Skin epidermis (tissue), 12 donors: ENCODE measurements around the gene LEMD3.
"Not testable (repeated sequence)": the region's sequence is repeated elsewhere in the genome, so short reads cannot be mapped to it uniquely, and the experiment has no call there.

Experiments used
- H3K27ac ChIP-seq, 21 experiments: fragments of 200-600 bp; sonication (generic) in 11 of 21; one replicate each; pipeline ENCODE4 v1.5.0; 2020; ENCODE audit warnings: mild to moderate bottlenecking in 3 of 21, inconsistent platforms in 2 of 21, moderate library complexity in 2 of 21
- H3K4me3 ChIP-seq, 7 experiments: fragments of 200-600 bp; sonication (generic) in 2 of 7; one replicate each; pipeline ENCODE4 v1.5.0; 2020; ENCODE audit warnings: inconsistent platforms in 2 of 7, mild to moderate bottlenecking in 2 of 7, moderate library complexity in 1 of 7

The LEMD3 gene

DNA sequence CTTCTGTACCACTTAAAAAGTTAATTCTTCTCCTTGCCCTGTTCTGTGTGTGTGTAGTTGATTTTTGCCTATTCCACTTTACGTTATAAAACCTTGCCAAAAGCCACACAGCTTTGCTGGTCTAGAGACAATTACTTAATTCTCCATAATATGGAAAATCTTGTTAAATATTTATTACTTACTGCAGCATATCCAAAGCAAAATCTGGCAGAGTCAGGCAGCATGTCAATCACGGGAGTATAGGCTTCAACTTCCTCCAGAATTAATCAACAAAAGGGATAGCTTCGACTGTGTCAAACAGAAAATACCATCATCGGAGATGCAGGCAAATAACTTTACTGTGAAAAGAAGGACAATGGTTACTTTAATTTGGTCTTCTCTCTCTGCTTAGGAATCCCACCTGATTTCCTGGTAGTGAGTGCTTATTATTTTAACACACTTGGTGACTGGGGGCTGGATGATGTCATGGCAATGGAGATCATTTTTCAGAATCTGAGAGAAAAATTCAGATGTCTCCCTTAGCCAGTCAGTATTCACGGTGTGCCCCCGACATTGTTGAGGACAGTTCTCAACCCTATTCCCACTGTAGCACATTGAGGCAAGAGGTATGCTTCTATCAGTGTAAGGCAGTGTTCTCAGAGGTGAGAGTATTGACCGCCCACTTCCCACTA, 105.4 kb downstream of the LEMD3 start:
- Histone ChIP-seq H3K4me3 (no peak overlapping the region), H3K27ac (no peak overlapping the region)

DNA sequence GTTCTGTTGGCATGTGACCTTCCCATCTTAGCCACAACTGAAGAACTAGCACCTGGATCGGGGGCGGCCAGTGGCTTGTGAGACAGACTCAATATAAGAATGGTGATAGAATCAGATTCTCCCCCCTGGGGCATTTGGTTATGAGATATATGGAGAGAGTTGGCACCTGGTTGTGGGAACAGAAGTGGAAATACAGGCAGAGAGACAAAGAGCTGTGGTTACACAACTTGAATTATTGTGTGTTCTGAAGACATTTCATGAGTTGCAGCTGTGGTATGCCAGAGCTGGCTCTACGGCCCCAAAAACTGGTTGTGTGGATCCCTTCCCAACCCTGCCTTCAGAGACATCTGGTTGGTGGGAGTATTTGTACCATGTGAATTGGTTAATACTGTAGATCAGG, 106.2 kb downstream of the LEMD3 start:
- Histone ChIP-seq H3K4me3 (no peak overlapping the region), H3K27ac (no peak overlapping the region)

DNA sequence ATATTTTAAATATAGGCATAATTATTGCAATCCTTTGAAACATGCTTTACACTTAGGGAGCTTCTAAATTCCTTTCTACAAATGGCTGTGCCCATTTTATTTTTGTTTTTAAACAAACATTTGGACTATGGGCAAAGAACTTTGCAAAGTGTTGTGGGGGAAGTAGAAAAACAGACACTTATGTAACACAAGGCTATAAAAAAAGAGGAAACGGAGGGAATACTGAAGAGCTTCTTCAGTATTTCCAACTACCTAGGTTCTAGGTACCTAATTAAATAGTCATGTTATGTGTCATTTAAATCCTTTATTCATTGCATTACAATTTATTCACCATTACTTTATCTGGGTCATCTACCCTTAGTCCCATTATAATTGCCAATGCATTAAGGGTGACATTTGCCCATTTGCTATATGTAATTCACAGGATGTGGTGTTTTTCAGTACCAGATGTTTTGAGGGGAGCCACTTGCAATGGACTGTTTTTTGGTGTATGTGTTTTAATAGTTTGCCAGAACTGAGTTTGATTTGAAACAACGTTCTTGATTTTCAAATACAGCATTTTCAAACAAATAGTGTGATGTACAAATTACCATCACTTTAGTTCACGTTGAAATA, 107.6 kb downstream of the LEMD3 start:
- Histone ChIP-seq H3K4me3 (no peak overlapping the region), H3K27ac (no peak overlapping the region)

- H3K4me3 ChIP-seq = peak overlapping the region; percentile 51 to 74 (median 67)
- H3K27ac ChIP-seq = peak overlapping the region in 16 of 21 experiments; percentile 53 to 95 (median 76)
These were observed 108.7 kb downstream of the LEMD3 start for GRCh38 chr12:65277994-65278575.

GRCh38 chr12:65278576-65279368, 109.4 kb downstream of the LEMD3 start, which contains the start of gene MSRB3:
Gene MSRB3 (plus strand): TSS chr12:65278683. CDS start chr12:65308580, 29,897 bp downstream.
- H3K27ac ChIP-seq = peak within 1 kb of the TSS; percentile 53 to 95 (median 72)
- H3K4me3 ChIP-seq = peak within 1 kb of the TSS; percentile 51 to 74 (median 67)

DNA sequence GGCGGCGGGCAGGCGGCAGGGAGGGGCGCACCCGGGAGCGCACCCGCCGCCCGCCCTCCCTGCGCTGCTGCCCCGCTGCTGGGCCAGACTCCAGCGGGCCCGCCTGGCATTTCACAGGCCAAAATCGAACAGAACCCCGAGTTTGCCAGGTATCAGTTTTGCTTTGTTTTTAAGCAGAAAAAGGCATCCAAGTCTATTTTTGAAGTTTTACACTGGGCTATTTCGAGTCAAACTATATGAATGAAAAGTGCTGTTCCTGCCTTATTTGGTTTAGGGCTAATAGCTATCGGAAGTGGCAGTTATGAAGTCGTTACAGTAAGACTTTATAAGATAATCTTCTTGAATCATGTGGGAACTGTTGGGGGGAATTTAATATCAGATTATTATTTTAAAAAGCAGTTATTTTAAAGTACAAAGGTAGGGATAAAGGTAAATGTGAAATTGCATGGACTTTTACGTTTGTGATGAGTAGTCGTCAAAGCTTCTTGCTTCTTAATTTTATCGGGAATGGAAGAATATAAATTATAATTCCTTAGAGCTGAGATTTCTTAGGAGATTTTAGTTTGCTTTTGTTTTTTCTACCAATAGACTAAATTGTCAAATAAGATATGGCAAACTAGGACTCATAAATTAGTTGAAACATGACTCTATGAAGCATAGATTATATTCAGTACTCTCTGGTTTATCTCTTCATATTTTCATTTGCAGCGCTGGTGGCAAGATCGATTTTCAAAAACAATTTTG, 110.2 kb downstream of the LEMD3 start:
- peak overlapping the region in 18 of 21 experiments; percentile 53 to 95 (median 73) for H3K27ac ChIP-seq

DNA sequence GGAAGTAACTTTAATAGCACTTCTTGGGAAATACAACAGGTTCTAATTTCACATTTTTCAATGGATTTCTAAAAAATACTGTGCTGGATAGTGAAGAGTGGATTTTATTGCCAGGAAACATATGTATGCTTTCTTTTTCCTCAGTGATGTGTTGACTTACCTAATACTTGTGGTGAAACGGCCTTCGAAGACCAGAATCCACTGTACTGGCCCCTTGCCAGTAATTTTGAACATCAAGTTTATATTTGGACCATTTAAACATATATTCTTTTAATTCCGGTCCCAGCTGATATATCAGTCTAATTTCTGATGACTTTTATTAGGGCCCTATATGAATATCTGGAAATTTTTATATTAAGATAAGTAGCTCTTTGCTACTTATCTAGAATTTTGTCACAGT, 110.9 kb downstream of the LEMD3 start:
- H3K27ac ChIP-seq = no peak overlapping the region
- H3K4me3 ChIP-seq = no peak overlapping the region

More for the DNA sequence above, 110.2 kb downstream of the LEMD3 start:
- H3K4me3 ChIP-seq = peak overlapping the region; percentile 51 to 74 (median 67)

DNA sequence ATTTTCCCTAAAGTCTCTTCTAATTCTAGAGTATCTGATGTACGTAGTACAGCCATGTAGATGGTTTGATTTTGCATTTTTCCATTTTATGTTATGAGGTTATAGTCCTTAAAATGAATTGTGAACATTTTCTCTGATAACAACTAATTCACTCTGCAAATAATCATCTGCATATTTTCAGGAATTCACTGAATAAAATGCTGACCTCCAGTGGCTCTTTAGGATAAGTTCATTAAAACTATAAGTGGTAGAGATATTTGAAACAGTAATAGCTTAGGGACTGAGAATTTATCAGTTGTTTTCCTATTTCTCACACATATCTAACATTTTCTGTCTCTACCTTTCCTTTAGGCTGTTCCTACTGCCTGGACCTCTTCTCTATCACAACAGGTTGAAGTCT, 113.5 kb downstream of the LEMD3 start:
- Histone ChIP-seq H3K4me3 (no peak overlapping the region), H3K27ac (no peak overlapping the region)

GRCh38 chr12:65285532-65285931, 116.1 kb downstream of the LEMD3 start:
- not testable (repeated sequence) for H3K4me3 ChIP-seq, H3K27ac ChIP-seq

DNA sequence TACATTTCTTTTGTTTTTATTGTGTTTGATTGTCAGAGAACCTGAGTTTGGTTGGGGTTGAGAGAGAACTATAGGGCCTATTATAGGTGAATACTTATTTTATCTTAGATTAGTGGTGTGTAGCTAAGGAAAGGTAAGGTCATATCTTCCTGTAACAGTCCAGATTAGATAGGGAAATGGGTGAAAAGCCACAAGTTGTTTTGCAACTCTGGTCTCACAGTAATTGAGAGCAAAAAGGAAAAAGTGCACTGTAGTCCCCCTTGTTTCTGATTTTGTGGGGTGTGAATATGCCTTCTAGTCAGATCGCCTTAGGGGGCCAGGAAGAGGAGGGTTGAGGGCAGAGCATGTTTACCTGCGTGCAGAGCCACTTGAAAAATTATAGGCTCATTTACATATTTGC, 118.0 kb downstream of the LEMD3 start:
- Histone ChIP-seq H3K27ac (no peak overlapping the region), H3K4me3 (no peak overlapping the region)

- H3K4me3 ChIP-seq = no peak overlapping the region
These were observed 122.9 kb downstream of the LEMD3 start for GRCh38 chr12:65292241-65292640.

DNA sequence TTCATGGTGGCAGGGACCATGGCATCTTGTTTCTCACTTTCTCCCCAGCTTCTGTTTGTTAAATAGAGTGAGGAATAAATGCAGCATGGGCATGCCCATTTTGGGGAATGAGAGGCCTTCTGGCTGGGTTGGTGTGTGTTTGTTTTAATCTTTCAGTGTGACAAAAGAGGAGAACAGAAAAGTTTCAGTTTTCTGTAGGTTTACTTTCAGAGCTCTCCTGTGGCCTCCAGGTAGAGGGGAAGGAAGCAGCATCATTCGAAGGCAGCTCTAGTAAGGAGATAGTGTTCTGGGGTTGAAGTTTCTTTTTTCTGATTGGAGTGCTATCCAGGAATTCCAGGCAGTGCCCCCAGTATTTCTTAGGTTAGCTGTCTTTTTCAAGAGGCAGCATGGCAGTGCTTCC, 124.4 kb downstream of the LEMD3 start:
- H3K27ac ChIP-seq = no peak overlapping the region

More at GRCh38 chr12:65292241-65292640, 122.9 kb downstream of the LEMD3 start:
- no peak overlapping the region for H3K27ac ChIP-seq

DNA sequence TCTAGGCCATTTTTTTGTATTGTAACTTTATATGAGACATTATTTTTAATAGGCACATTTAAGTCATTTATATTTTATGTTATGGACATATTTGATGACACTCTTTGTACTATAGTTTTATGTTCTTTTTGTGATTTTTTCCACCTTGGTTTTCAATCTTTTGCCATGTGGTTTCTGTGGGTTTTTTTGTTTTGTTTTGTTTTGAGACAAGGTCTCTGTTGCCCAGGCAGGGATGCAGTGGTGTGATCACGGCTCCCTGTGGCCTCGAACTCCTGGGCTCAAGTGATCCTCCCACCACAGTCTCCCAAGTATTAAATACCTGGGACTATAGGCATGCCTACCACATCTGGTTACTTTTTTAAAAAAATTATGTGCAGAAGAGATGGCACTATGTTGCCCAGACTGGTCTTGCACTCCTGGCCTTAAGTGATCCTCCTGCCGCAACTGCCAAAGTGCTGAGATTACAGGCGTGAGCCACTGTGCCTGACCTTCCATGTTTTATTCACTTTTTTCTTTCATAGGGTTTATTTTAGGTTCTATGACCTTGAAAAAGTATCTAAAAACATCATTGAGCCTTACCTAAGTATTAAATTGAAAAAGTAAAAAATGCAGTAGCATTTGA, 125.4 kb downstream of the LEMD3 start:
- H3K27ac ChIP-seq = no peak overlapping the region
- H3K4me3 ChIP-seq = no peak overlapping the region

More for the DNA sequence above, 124.4 kb downstream of the LEMD3 start:
- no peak overlapping the region for H3K4me3 ChIP-seq

DNA sequence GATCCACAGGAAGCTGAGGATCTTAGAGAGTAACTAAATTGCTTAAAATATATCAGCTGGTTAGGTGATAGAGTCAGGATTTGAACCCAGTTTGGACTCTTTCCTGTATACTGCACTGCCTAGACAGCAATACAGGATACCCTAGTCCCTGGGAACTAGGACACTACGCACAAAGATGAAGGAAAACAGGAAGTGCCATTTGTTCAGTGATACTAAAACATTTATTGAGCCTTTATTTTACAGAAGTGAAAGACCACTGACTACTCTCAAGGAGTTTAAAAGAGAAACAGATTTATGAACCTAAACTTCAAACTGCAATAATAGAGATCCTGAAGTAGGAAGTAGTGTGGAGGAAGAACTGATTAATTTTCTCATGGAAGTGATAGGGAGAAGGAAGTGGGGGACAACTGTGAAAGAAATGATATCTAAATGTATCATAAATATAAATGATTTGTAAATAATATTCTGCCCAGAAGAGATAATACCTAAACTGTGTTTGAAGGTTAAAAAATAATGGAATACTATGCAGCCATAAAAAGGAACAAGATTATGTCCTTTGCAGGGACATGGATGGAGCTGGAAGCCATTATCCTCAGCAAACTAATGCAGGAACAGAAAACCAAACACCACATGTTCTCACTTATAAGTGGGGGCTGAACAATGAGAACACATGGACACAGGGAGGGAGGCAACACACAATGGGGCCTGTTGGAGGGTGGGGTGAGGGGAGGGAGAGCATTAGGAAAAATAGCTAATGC, 127.3 kb downstream of the LEMD3 start:
- no peak overlapping the region for H3K4me3 ChIP-seq
- H3K27ac ChIP-seq = no peak overlapping the region
